GM18505 (cell line): Measurements from ENCODE around the gene LLCFC1.
"Not testable (repeated sequence)": the region's sequence is repeated elsewhere in the genome, so short reads cannot be mapped to it uniquely, and the experiment has no call there.

Experiments
- ATAC-seq: cut with Tn5 transposase; IDR thresholded peaks from one replicate; pipeline ENCODE4 v1.9.1; 2021; ENCODE audit not compliant: unreplicated experiment
- POLR2A ChIP-seq: IDR thresholded peaks from 4 replicates; pipeline ENCODE4 v1.6.1; 2011; ENCODE audit warnings: borderline replicate concordance; ENCODE audit not compliant: insufficient read depth, insufficient read length; ENCODE audit errors: extremely low read depth

Gene LLCFC1

DNA sequence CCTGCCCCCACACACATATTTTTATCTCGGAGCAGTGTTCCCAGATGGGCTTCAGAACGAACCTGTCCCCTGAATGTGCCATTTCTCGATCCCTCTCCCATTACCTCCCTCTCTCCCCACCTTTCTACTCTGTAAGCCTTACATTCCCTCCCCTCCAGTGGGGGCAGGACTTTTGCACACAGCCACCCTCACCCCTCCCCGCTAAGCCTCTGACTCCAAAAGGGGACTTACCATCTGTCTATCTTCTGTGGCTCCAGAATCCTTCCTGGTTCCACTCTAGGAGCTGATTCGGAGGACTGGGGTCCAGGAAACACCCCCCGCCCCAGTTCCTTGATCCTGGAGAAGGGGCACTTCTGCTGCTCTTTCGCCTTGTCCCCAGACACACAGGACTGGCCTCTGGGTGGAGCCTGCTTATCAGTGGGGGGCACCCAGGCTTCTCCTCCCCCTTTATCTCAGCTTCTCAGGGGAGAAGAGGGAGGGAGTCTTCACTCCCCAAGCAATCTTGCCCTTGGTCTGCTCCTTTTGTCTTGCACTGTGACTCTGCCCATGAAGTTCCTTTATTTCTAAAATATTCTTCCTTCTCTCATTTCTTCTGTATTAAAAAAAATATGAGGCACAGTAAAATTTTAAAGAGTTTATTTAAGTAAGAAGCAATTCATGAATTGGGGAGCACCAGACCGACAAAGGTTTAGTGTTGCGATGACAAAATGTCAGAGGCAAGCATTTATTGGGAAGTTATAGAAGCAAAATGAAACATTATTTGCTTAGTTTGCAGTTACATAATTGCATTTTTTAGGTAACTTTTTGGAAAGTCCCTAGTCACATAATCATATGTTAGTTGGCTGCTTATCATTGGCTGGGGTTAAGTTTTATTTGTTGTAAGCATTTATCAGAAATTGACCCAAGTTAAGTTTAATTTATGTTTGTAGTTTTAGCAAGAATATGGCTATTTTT lies 23.0 kb downstream of the LLCFC1 start, which contains the start of gene KEL:
TSS of gene KEL (minus strand) at position 391 of the 954 bp plus-strand sequence. CDS start at position 234, 157 bp downstream.
- ATAC-seq: no peak
- no peak for TF ChIP-seq POLR2A

DNA sequence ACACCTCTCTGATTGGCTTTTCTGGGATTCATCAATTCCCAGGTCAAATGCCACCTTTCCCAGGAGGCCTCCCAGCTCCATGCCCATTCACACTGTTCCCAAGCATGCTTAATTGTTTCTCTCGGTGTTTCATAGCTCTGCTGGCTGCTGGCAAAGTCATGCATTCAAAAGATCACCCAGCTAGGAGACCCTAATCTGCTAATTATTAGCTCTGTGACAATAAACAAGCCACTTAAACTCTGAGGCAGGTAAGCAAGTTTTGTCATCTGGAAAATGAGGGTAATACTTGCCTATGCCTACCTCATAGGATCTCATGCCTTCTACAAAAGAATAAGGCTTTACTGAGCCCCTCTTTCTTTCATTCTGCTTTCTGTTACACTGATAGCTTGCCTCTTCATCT lies 23.7 kb downstream of the LLCFC1 start:
- ATAC-seq: no peak
- TF ChIP-seq POLR2A: no peak

DNA sequence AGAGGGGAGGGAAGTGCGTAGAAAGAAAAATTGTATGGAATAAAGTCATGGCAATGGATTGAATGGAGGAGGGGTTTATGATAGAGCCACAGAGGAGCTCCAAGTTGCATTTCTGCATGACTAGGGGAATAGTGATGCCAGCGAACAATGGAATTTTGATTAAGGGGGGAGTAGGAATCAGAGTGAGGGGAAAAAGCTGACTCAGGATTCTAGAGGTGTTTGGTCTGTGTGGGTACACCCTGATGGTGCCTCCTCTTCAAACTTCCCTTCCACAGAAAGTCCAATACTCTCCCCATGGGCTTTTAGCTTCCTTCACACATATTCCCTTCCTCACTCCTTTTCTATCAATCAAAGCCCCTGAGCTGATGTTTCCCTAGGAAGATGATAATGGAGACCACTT lies 24.7 kb downstream of the LLCFC1 start:
- no peak for ATAC-seq
- TF ChIP-seq POLR2A: no peak

DNA sequence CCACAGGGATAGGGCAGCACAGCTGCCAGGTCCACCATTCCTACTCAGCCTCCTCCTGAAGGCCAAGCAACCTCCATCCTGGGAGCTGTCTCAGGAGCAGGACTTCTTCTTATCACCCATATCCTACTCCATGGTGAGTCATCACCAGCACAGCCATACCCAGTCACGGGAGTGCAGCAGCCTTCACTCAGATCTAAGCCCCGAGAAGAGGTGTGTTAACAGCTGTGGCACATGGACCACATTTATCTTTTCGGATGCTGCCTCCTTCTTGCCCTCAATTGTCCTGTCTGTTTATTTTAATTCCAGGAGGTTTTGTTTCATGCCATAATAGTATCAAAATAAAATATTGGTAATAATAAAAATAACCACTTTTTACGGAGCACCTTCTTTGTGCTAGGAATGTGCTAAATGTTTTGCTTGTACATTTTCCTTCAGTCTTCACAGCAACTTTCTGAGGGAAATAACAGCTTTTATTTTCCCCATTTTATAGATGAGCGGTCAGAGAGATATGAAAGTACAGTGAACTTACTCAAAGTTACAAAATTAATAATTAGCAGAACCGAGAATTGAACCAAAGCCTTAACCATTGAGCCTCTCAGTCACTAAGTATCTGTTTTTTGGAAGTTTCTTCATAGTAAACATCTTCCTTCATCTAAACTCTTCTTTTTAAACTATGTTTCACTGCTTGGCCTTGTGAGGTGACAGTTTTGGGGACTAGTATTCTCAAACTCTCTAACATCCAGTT lies 25.4 kb downstream of the LLCFC1 start:
- TF ChIP-seq POLR2A: no peak
- no peak for ATAC-seq

DNA sequence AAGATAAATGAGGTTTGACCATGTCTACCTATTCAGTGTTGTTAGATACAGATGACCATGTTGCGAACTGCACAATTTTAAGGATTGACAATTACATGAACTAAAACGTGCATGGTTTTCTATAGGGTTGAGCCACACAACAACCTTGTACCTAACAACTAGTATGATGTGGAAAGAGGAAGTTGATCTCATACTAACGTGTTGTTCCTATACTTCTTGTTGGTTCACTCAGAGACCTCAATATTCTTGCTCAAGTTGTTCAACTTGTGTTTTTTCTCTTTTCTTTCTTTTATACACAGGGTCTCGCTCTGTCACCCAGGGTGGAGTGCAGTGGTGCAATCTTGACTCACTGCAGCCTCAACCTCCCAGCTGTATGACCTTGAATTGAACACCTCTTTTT lies 28.9 kb downstream of the LLCFC1 start:
- no peak for TF ChIP-seq POLR2A
- no peak for ATAC-seq

DNA sequence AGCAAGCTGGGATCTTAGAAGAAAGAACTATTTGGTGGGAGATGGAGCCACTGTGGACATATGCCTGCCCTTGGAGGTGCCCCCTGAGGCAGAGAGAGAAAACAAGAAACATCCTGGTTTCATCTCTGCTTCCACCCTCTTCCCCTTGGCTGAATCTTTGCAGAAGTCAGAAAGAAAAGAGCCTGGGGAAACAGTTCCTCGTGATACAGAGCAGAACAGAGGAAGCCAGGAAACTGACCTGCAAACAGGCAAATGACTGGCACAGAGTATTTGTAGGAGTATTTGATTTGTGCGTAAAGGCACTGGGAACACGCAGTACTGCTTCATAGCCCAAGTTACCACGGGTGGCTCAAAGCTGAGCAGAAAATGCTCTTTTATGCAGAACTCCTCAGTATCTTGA lies 29.9 kb downstream of the LLCFC1 start:
- no peak for TF ChIP-seq POLR2A
- ATAC-seq: no peak

DNA sequence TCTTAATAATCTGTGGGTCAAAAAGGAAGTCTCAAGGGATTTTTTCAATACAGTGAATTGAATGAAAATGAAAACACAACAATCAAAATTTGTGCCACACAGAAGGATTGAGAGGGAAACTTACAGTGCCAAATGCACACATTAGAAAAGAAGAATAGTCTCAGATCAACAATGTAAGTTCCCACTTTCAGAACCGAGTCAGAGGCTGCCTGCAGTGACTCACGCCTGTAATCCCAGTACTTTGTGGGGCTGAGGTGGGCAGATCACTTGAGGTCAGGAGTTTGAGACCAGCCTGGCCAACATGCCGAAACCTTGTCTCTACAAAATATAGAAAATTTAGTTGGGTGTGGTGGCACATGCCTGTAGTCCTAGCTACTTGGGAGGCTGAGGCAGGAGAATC lies 35.3 kb downstream of the LLCFC1 start:
- no peak for TF ChIP-seq POLR2A
- no peak for ATAC-seq

DNA sequence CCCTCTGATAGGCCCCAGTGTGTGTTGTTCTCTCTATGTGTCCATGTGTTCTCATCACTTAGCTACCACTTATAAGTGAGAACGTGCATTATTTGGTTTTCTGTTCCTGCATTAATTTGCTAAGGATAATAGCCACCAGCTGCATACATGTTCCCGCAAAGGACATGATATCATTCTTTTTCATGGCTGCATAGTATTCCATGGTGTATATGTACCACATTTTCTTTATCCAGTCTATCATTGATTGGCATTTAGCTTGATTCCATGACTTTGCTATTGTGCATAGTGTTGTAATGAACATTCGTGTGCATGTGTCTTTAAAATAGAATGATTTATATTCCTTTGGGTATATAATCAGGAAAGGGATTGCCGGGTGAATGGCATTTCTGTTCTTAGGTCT lies 39.1 kb downstream of the LLCFC1 start:
- not testable (repeated sequence) for ATAC-seq

DNA sequence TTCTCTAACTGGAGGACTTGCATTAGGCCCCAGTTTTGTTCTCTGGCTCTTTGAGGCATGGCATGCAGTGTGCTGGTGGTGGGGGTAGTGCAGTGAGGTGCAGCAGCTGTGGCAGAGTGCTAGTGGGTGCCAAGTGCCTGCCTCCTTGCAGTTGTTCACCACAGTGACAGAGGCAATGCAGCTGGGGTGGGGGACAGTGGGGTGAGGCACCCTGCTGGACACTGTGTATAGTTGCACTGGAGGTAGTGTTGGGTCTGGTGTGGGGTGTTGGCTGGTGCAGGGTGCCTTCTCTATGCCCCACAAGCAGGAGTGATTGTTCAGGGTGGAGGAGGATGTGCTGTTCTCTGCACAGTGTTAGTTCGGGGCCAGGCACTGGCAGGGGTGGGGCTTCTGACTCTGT lies 44.5 kb downstream of the LLCFC1 start:
- ATAC-seq: no peak
- no peak for TF ChIP-seq POLR2A

DNA sequence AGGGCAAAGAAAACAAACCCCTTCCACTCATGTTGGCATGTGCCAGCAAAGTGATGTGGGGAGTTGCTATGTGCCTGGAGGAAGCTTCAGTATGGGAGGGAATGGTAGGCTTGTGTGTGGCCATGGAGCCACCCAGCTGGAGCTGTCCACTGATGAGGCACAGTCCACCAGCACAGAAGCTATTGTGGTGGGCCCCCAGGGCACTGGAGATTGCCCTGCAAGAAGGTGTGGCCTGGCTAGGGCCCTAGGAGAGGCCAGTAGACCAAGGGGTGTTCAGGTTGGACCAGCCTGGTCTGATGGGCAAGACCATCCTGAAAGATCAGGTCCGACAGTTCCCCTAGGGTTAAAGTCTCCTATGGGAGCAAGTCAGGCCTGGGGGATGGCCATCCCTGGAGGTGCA lies 45.0 kb downstream of the LLCFC1 start:
- no peak for ATAC-seq
- TF ChIP-seq POLR2A: no peak
